Liver (tissue), 9 donors: ENCODE data around the gene RNF13. TPM values are rescaled to one million over a fixed set of nuclear protein-coding genes. Genes with fewer than 3 reads are reported as not detected.

Experiments used
- DNase-seq: peaks from one replicate; pipeline ENCODE4 v3.0.0-alpha.2; 2017; ENCODE audit warnings: low spot score
- H3K27ac ChIP-seq, 2 donors: one replicate each; pipeline ENCODE4 v1.7.0; 2013; ENCODE audit warnings: inconsistent platforms in 2 of 2, low read length in 2 of 2, control low read depth in 1 of 2, low read depth in 1 of 2, mild to moderate bottlenecking in 1 of 2
- H3K27me3 ChIP-seq, 4 donors: one replicate each; pipeline versions ENCODE4 v1.6.1 to v1.7.0; 2013; ENCODE audit warnings: low read length in 3 of 4, inconsistent platforms in 1 of 4, mild to moderate bottlenecking in 1 of 4, moderate library complexity in 1 of 4; ENCODE audit not compliant: control insufficient read depth in 4 of 4, insufficient read depth in 4 of 4
- H3K36me3 ChIP-seq, 4 donors: one replicate each; pipeline versions ENCODE4 v1.6.1 to v1.7.0; 2013; ENCODE audit warnings: low read length in 3 of 4, mild to moderate bottlenecking in 3 of 4, low read depth in 1 of 4, moderate library complexity in 1 of 4; ENCODE audit not compliant: control insufficient read depth in 4 of 4, insufficient read depth in 3 of 4
- H3K4me1 ChIP-seq, 4 donors: one replicate each; pipeline versions ENCODE4 v1.6.1 to v1.7.0; 2013; ENCODE audit warnings: low read length in 3 of 4, mild to moderate bottlenecking in 3 of 4, moderate library complexity in 1 of 4; ENCODE audit not compliant: control insufficient read depth in 4 of 4, insufficient read depth in 4 of 4
- H3K4me3 ChIP-seq, 3 donors: one replicate each; pipeline versions ENCODE4 v1.6.1 to v1.7.0; 2013; ENCODE audit warnings: low read length in 3 of 3, control low read depth in 1 of 3, low read depth in 1 of 3, mild to moderate bottlenecking in 1 of 3
- H3K9ac ChIP-seq, 2 donors: one replicate each; pipeline ENCODE4 v1.7.0; 2013; ENCODE audit warnings: low read length in 2 of 2, mild to moderate bottlenecking in 2 of 2, moderate library complexity in 2 of 2, control low read depth in 1 of 2, low read depth in 1 of 2
- H3K9me3 ChIP-seq, 4 donors: one replicate each; pipeline versions ENCODE4 v1.6.1 to v1.7.0; 2013; ENCODE audit warnings: low read length in 3 of 4; ENCODE audit not compliant: control insufficient read depth in 4 of 4
- EGR1 ChIP-seq, 2 donors: IDR thresholded peaks; 2 replicates each; pipeline ENCODE4 v1.6.1; 2016 to 2018; ENCODE audit warnings: antibody characterized with exemption in 2 of 2, low read depth in 2 of 2
- FOXA1 ChIP-seq: IDR thresholded peaks from 2 replicates; pipeline ENCODE4 v1.6.1; 2016; ENCODE audit warnings: antibody characterized with exemption
- FOXA2 ChIP-seq: IDR thresholded peaks from 2 replicates; pipeline ENCODE4 v1.6.1; 2016; ENCODE audit warnings: antibody characterized with exemption
- GABPA ChIP-seq, 2 donors: IDR thresholded peaks in 1 of 2; conservative IDR thresholded peaks in 1 of 2; 2 replicates each; pipeline ENCODE4 v1.6.1; 2016; ENCODE audit warnings: antibody characterized with exemption in 2 of 2, mild to moderate bottlenecking in 1 of 2, moderate library complexity in 1 of 2
- HNF4A ChIP-seq, 2 donors: conservative IDR thresholded peaks; 2 replicates each; pipeline ENCODE4 v1.6.1; 2016; ENCODE audit warnings: antibody characterized with exemption in 2 of 2, mild to moderate bottlenecking in 2 of 2
- HNF4G ChIP-seq: IDR thresholded peaks from 2 replicates; pipeline ENCODE4 v1.6.1; 2016; ENCODE audit warnings: antibody characterized with exemption
- JUND ChIP-seq, 2 donors: IDR thresholded peaks; 2 replicates each; pipeline ENCODE4 v1.6.1; 2016; ENCODE audit warnings: antibody characterized with exemption in 2 of 2
- NR2F2 ChIP-seq: IDR thresholded peaks from 2 replicates; pipeline ENCODE4 v1.6.1; 2016; ENCODE audit warnings: antibody characterized with exemption
- RAD21 ChIP-seq, 2 donors: IDR thresholded peaks; 2 replicates each; pipeline ENCODE4 v1.6.1; 2016; ENCODE audit warnings: antibody characterized with exemption in 2 of 2, mild to moderate bottlenecking in 2 of 2
- RXRA ChIP-seq, 2 donors: IDR thresholded peaks; 2 replicates each; pipeline ENCODE4 v1.6.1; 2017 to 2018; ENCODE audit warnings: antibody characterized with exemption in 2 of 2, mild to moderate bottlenecking in 1 of 2
- SP1 ChIP-seq: IDR thresholded peaks from 2 replicates; pipeline ENCODE4 v1.6.1; 2018; ENCODE audit warnings: antibody characterized with exemption, mild to moderate bottlenecking
- TAF1 ChIP-seq: conservative IDR thresholded peaks from 2 replicates; pipeline ENCODE4 v1.6.1; 2016; ENCODE audit warnings: antibody characterized with exemption, mild to moderate bottlenecking
- YY1 ChIP-seq: IDR thresholded peaks from 2 replicates; pipeline ENCODE4 v1.6.1; 2016; ENCODE audit warnings: antibody characterized with exemption, mild to moderate bottlenecking
- WGBS: extraction: QIAGEN DNeasy Blood & Tissue Kit; methylation state at CpG from one replicate; pipeline ENCODE4 v1.1.7; 2013; 5-methylcytosine and 5-hydroxymethylcytosine counted together
- polyA plus RNA-seq, 2 donors: library from polyadenylated mRNA; stranded (reverse) in 1 of 2; unstranded in 1 of 2; fragments of 200-250 nt in 1 of 2; fragments of >200 nt in 1 of 2; fragmentation: Nextera tagmentation in 1 of 2; extraction: Ambion mirVana in 1 of 2; gene quantifications; one replicate each; pipeline versions ENCODE4 v1.2.1 to v1.2.3, GENCODE V29; 2013 to 2015
- total RNA-seq, 2 donors: library from RNA; depleted of rRNA; stranded (reverse); fragments of >200 nt; gene quantifications; one replicate each; pipeline ENCODE4 v1.2.3, GENCODE V29; 2014
- TF ChIP-seq, protein P1 (sequence below): IDR thresholded peaks from 2 replicates; pipeline ENCODE4 v1.6.1; 2016; ENCODE audit warnings: antibody characterized with exemption
- TF ChIP-seq, protein P2 (sequence below): IDR thresholded peaks from 2 replicates; pipeline ENCODE4 v1.6.1; 2016; ENCODE audit warnings: antibody characterized with exemption
- TF ChIP-seq, protein P3 (sequence below): fragments of 150-350 bp; IDR thresholded peaks from 2 replicates; pipeline ENCODE4 v1.5.1; 2017; ENCODE audit warnings: improper control_type of control experiment, low read depth, low read length; ENCODE audit not compliant: missing input control
- TF ChIP-seq, protein P4 (sequence below): IDR thresholded peaks from 2 replicates; pipeline ENCODE4 v1.6.1; 2016; ENCODE audit warnings: antibody characterized with exemption
- TF ChIP-seq, protein P5 (sequence below): IDR thresholded peaks from 2 replicates; pipeline ENCODE4 v1.6.1; 2016; ENCODE audit warnings: antibody characterized with exemption, mild to moderate bottlenecking
- donor health status: healthy.
- donor health status: healthy.
- donor health status: healthy.
- donor health status: healthy.
- donor health status: healthy.

RNF13 gene
- total and polyA plus RNA-seq, 4 donors = 31.3 to 70.5 (median 59.9) TPM

DNA sequence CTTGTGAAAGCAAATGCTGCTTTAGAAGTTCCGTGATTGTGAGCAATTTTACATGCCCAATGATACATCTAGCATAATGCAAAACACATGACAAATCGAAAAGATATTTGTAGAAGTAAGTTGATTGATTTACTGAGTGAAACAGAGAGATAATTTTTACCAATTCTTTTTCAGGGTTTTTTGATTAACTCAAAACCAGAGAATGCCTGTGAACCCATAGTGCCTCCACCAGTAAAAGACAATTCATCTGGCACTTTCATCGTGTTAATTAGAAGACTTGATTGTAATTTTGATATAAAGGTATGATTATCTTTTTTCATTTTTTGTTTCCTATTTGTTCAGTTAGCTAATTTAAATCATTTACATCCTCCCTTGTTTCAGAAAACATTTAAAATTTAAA is 58.8 kb downstream of the RNF13 start:
- H3K36me3 ChIP-seq = peaks cover 0 to 11% (median 5%) of the 10 kb centered on the region in 4 donors
- H3K9me3 ChIP-seq = no peaks in the 10 kb centered on the region
- H3K27me3 ChIP-seq = no peaks in the 10 kb centered on the region
- H3K4me1 ChIP-seq = no peaks in the 10 kb centered on the region
- TF ChIP-seq, protein P1, sequence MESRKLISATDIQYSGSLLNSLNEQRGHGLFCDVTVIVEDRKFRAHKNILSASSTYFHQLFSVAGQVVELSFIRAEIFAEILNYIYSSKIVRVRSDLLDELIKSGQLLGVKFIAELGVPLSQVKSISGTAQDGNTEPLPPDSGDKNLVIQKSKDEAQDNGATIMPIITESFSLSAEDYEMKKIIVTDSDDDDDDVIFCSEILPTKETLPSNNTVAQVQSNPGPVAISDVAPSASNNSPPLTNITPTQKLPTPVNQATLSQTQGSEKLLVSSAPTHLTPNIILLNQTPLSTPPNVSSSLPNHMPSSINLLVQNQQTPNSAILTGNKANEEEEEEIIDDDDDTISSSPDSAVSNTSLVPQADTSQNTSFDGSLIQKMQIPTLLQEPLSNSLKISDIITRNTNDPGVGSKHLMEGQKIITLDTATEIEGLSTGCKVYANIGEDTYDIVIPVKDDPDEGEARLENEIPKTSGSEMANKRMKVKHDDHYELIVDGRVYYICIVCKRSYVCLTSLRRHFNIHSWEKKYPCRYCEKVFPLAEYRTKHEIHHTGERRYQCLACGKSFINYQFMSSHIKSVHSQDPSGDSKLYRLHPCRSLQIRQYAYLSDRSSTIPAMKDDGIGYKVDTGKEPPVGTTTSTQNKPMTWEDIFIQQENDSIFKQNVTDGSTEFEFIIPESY = no peak
- TF ChIP-seq EGR1 (IDR thresholded peaks at IDR 0.05; ENCODE audit: low read depth in 2 of 2) (no peak), RXRA (IDR thresholded peaks at IDR 0.05) (no peak), FOXA2 (no peak)
- no peak for DNase-seq
- no peak overlapping the region for H3K9ac ChIP-seq
- 94% methylated on average over 3 of the region's 3 CpGs for WGBS
- no peak overlapping the region for H3K27ac ChIP-seq
- no peak overlapping the region for H3K4me3 ChIP-seq

DNA sequence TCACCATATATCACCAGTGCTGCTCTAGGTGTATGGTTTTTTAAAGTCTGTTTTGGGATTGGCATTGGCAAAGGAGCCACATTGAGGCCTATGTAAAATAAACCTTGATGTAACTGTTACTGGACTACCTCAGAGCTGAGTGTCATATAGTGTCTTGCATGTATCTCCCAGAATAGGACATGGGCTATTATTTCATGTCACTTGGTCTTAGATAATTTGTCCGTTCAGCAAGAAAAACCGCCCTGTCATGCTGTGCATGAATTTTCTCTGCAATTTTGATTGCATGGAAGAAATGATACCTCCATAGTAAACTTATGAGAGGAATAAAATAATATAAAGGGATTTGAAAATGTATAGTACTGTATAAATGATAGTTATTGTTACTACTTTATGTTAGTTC is 59.6 kb downstream of the RNF13 start:
- TF ChIP-seq RXRA (IDR thresholded peaks at IDR 0.05) (no peak), NR2F2 (no peak), TAF1 (no peak), FOXA2 (no peak), YY1 (no peak), GABPA (IDR thresholded peaks at IDR 0.05 in 1 of 2, conservative IDR thresholded peaks at IDR 0.05 in 1 of 2) (no peak), JUND (IDR thresholded peaks at IDR 0.05) (no peak), SP1 (no peak), HNF4G (no peak), EGR1 (IDR thresholded peaks at IDR 0.05; ENCODE audit: low read depth in 2 of 2) (no peak), RAD21 (IDR thresholded peaks at IDR 0.05) (no peak), HNF4A (conservative IDR thresholded peaks at IDR 0.05) (no peak), FOXA1 (no peak)
- TF ChIP-seq, protein P2, sequence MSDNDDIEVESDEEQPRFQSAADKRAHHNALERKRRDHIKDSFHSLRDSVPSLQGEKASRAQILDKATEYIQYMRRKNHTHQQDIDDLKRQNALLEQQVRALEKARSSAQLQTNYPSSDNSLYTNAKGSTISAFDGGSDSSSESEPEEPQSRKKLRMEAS = no peak
- TF ChIP-seq, protein P3, sequence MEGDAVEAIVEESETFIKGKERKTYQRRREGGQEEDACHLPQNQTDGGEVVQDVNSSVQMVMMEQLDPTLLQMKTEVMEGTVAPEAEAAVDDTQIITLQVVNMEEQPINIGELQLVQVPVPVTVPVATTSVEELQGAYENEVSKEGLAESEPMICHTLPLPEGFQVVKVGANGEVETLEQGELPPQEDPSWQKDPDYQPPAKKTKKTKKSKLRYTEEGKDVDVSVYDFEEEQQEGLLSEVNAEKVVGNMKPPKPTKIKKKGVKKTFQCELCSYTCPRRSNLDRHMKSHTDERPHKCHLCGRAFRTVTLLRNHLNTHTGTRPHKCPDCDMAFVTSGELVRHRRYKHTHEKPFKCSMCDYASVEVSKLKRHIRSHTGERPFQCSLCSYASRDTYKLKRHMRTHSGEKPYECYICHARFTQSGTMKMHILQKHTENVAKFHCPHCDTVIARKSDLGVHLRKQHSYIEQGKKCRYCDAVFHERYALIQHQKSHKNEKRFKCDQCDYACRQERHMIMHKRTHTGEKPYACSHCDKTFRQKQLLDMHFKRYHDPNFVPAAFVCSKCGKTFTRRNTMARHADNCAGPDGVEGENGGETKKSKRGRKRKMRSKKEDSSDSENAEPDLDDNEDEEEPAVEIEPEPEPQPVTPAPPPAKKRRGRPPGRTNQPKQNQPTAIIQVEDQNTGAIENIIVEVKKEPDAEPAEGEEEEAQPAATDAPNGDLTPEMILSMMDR = no peak
- TF ChIP-seq, protein P4, sequence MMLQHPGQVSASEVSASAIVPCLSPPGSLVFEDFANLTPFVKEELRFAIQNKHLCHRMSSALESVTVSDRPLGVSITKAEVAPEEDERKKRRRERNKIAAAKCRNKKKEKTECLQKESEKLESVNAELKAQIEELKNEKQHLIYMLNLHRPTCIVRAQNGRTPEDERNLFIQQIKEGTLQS = no peak
- TF ChIP-seq, protein P1 = no peak
- TF ChIP-seq, protein P5, sequence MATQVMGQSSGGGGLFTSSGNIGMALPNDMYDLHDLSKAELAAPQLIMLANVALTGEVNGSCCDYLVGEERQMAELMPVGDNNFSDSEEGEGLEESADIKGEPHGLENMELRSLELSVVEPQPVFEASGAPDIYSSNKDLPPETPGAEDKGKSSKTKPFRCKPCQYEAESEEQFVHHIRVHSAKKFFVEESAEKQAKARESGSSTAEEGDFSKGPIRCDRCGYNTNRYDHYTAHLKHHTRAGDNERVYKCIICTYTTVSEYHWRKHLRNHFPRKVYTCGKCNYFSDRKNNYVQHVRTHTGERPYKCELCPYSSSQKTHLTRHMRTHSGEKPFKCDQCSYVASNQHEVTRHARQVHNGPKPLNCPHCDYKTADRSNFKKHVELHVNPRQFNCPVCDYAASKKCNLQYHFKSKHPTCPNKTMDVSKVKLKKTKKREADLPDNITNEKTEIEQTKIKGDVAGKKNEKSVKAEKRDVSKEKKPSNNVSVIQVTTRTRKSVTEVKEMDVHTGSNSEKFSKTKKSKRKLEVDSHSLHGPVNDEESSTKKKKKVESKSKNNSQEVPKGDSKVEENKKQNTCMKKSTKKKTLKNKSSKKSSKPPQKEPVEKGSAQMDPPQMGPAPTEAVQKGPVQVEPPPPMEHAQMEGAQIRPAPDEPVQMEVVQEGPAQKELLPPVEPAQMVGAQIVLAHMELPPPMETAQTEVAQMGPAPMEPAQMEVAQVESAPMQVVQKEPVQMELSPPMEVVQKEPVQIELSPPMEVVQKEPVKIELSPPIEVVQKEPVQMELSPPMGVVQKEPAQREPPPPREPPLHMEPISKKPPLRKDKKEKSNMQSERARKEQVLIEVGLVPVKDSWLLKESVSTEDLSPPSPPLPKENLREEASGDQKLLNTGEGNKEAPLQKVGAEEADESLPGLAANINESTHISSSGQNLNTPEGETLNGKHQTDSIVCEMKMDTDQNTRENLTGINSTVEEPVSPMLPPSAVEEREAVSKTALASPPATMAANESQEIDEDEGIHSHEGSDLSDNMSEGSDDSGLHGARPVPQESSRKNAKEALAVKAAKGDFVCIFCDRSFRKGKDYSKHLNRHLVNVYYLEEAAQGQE = no peak
- H3K36me3 ChIP-seq = peaks cover 0 to 11% (median 5%) of the 10 kb centered on the region in 4 donors

More for the DNA sequence above, 59.6 kb downstream of the RNF13 start:
- 97% methylated on average over 2 of the region's 2 CpGs for WGBS
- H3K9ac ChIP-seq = no peak overlapping the region
- H3K27me3 ChIP-seq = no peaks in the 10 kb centered on the region
- DNase-seq = no peak
- no peaks in the 10 kb centered on the region for H3K4me1 ChIP-seq
- H3K27ac ChIP-seq = no peak overlapping the region
- no peak overlapping the region for H3K4me3 ChIP-seq
- H3K9me3 ChIP-seq = no peaks in the 10 kb centered on the region
